Subcutaneous adipose tissue (tissue), 4 donors: ENCODE data around the gene MS4A3. TPM values are rescaled to one million over a fixed set of nuclear protein-coding genes. Genes with fewer than 3 reads are reported as not detected.

Source experiments
- CTCF ChIP-seq: fragments of 450-650 bp; IDR thresholded peaks from one replicate; pipeline ENCODE4 v1.5.1; 2016; ENCODE audit warnings: low read depth, mild to moderate bottlenecking, control low read depth, antibody characterized with exemption, moderate library complexity
- total RNA-seq, 4 donors: library from RNA; depleted of rRNA; stranded (reverse); fragments of >200 nt; gene quantifications; one replicate each; pipeline ENCODE4 v1.1.0, GENCODE V29; 2016

MS4A3 gene
- total RNA-seq, 4 donors from 2014 or later, result not detected

GRCh38 chr11:60084631-60085273 is 28.3 kb downstream of the MS4A3 start:
- no peak for TF ChIP-seq CTCF

GRCh38 chr11:60085909-60086308 is 29.4 kb downstream of the MS4A3 start:
- TF ChIP-seq CTCF, result no peak

GRCh38 chr11:60087239-60087638 is 30.8 kb downstream of the MS4A3 start:
- no peak for TF ChIP-seq CTCF

- TF ChIP-seq CTCF, result no peak
These were observed 31.9 kb downstream of the MS4A3 start, which contains the start of gene MS4A2 for GRCh38 chr11:60088364-60088763. MS4A2 (plus strand) TSS chr11:60088664; CDS start chr11:60088766, 102 bp downstream.

GRCh38 chr11:60095477-60096120 is 39.1 kb downstream of the MS4A3 start:
- TF ChIP-seq CTCF, result no peak

GRCh38 chr11:60097189-60097588 is 40.7 kb downstream of the MS4A3 start:
- TF ChIP-seq CTCF, result no peak

GRCh38 chr11:60098508-60098907 is 42.0 kb downstream of the MS4A3 start:
- TF ChIP-seq CTCF, result no peak
